COR-L47 (cell line): ENCODE data around the gene PLPP6.
"Not testable (repeated sequence)": the region's sequence is repeated elsewhere in the genome, so short reads cannot be mapped to it uniquely, and the experiment has no call there.

Experiments used
- DNase-seq: peaks from one replicate; lab custom pipeline; 2025; lab: John Stamatoyannopoulos, UW

PLPP6 gene

DNA sequence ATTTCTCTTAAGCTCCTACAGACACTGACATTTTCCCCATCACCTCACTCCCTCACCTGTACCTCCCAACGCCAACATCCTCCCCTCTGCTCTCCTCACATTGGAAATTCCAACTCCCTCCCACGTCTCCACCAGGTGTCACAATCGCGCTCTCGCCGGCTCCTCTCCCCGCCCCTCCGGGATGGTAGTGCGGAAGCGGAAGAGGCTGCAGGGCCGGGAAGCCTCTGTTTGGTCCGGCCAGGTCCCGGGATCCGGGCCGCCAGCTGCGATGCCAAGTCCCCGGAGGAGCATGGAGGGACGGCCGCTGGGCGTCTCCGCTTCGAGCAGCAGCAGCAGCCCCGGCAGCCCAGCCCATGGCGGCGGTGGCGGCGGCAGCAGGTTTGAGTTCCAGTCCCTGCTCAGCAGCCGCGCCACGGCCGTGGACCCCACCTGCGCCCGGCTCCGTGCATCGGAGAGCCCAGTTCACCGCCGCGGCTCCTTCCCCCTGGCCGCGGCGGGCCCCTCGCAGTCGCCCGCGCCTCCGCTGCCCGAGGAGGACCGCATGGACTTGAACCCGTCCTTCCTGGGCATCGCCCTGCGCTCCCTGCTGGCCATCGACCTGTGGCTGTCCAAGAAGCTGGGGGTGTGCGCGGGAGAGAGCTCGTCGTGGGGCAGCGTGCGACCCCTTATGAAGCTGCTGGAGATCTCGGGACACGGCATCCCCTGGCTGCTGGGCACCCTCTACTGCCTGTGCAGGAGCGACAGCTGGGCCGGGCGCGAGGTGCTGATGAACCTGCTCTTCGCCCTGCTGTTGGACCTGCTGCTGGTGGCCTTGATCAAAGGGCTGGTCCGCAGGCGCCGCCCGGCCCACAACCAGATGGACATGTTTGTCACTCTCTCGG is at the start of gene PLPP6:
PLPP6 (plus strand) TSS at position 187 of the 881 bp plus-strand sequence; CDS start at position 269, 82 bp downstream.
- DNase-seq: peak; percentile 91

DNA sequence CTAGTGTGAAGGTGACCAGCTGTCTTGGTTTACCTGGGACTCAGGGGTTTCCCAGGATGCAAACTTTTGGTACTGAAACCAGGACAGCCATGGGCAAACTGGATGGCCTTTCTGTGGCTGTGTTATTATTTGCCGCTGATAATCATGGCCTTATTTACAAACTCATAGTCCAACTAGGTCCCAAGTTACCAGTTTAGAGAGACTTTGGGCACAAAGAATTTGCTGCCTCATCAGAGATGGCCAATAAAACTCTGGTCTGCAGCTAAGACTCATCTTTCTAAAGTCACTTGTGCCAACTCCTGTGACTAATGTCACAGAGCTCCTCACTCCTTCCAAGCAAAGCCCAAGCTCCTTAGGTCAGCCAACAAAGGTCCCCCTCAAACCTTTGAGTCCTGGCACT is 47.5 kb upstream of the PLPP6 start:
- DNase-seq: no peak

DNA sequence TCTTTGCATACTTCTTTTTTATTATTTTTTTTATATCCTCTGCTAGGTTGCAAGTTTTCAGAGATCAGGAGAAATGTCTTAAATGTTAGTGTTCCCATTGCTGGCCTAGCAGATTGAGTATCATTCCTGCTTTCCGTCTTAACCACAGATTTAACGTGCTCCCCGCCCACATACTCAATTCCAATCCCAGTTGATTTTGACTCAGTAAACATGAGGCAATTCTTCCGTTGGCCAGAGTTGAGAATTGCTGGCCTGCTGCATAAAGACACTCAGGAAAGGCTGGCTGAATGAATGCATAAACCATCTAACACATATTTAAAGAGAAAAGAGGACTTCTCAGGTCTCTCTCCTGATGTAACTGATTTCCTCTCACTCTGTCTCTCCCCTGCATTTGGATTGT is 46.8 kb upstream of the PLPP6 start:
- no peak for DNase-seq

DNA sequence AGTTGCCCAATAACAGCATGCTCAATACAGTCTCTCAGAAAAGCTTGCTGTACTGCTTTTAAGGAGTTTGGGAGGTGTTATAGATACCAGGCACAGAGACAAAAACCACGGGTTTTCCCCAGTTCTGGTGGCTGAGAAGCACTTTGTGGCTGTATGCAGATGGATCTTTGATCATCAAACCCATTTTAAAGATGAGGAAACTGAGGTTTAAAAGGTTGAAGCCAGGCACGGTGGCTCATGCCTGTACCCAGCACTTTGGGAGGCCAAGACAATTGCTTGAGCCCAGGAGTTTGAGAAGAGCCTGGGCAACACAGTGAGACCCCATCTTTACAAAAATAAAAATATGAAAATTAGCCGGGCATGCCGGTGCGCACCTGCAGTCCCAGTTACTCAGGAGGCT is 46.3 kb upstream of the PLPP6 start:
- DNase-seq: no peak

DNA sequence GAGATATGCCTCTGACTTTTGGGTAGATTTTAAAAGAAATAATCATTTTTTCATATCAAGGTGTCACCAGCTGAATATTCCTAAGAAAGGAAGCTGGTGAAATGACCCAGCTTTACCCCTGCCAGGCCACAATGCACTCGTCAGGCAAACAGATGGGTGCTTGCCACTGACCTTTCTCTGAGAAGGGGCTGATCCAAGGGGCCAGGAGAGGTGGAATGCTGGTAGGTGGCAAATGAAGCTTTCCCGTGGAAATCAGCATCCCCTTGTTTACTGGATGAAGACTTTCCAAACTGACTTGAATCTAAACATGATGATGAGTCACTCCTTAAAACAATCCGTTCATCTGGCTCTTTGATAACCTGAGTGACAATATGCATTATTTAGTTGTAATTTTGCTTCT is 44.3 kb upstream of the PLPP6 start:
- no peak for DNase-seq

DNA sequence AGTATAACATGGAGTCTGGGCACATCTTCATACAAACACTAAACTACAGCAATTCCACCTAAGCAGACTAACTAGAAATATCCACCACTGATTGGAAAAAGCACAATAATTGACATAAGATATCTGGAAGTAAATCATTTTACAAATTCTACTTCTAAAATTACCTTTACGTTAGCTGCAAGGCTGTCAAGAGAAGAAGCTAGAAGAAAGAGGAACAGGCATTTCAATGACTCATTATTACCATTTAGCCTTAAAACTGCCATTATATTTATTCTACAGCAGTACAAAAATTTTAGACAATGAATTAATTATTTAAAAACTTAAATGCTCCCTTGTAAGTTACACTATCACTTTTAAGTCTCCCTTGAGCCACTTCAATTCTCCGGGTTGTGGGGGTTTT is 43.4 kb upstream of the PLPP6 start:
- no peak for DNase-seq

DNA sequence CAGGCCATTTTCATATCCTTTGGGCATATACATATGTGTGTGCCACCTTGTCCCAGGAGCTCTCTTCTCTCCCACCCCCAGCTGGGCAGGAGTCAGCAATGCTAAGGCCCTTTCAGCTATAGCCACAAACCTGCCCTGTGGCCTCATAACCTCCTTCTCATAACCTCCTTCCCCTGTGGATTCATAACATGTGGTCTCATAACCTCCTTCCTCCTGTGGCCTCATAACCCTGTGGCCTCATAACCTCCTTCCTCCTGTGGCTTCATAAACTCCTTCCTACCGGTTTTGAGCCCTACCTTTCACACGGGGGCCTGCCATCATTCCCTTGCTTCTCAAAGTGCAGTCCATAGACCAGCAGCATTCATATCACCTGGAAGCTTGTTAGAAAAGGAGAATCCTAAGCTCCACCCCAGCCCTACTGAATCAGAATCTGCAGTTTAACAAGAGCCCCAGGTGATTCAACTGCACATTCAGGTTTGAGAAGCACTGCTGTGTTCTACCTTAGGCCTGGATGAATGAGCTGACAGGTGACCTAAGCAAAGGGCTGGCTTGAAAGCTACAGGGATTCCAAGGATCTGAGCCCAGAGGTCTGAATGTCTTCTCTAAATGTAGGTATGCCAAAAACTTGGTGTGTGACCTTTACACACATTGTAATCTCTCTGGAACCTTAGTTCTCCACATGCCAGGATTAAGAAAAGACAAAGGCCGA is 41.9 kb upstream of the PLPP6 start:
- DNase-seq: no peak

DNA sequence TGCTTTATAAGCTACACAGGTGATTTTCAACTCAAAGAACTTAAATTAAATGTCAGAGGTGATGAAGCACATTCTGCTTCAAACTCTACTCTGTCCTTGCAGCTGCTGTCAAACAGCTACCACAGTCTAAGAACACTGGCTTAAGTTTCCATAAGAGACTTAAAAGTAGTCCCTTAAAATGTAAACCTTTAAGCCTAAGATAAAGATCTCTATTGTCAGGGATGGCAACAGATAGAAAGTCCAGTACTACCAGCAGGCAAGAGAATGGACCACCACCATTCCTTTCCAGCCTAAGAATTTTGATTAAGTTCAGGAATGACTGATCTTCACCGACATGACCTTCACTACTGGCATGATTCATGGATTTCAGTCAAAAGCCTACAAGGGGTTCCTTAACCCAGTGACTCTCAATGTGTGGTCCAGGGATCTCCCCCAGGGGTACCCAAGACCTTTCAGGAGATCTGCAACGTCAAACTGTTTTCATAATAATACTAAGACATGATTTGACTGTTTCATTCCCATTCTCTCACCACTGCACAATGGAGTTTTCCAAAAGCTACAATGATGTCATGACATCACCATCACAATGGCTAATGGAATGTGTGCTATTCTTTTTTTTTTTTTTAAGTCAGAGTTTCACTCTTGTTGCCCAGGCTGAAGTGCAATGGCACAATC is 41.1 kb upstream of the PLPP6 start:
- no peak for DNase-seq

DNA sequence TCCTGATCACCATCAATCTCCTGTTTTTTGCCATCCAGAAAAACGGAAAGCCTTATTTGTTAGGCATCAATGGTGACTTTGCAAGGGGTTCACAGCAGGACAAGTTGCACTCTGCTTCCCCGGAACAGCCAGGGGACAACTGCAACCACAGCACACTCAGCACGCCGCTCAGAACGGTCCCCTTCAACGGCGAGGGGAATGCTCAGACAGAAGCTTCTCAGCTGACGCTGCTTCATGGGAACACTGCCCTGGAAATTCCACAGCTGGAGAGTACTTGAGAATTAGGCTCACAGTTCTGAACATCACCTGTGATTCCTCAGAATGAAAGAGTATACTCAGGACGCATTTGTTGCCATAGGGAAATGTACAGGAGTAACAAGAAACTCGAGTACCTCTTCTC is 40.1 kb upstream of the PLPP6 start:
- no peak for DNase-seq

DNA sequence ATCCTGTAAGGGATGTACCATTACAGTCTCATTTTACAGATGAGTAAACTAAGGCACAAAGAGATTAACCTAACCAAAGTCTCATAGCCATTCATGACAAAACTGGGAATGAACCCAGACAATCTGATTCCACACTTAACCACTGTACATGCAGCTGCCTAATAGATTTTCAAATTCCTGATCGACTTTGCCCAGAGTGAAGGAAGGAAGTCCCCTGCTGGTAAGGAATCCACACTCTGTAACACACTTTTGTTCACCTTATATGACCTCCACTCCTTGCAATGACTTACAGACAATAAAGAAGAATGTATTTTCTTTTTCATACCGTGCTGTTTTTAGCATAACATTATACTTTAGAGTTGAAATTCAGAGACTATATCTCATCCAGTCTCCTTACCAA is 31.3 kb upstream of the PLPP6 start:
- DNase-seq: no peak

DNA sequence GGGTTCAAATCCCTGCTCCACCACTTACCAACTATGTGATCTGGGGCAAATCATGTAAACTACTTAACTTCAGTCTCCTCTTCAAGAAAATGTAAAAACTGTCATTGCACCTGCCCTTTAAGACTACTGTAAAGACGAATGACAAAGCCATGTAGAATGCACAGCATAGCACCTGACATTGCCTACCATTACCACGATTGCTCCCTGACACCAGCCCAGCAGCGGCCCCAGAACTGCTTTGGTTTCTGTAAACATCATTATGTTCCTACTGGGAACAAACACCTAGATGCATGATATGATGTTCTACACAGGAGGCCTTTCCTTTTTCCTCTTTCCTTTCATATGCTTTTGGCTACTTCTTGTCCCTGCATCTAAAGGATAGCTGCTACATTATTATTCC is 23.1 kb upstream of the PLPP6 start:
- DNase-seq: peak; percentile 56

DNA sequence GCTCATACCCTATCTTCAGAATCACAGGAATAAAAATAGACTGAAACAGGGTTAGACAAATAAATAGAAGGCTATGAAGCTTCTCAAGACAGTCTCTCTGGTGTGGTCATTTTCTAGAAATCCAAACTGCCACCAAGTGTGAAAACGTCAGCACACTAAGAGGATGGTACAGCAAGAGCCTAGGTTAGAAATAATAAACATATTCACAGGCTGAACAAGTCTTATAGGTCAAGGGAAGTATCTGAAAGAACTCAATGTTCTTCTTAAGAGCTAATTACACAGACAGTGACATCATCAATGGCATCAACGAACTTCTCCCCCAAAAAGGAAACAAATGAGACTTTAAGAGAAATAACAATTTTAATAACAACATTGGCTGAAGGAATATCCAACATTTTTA is 22.7 kb upstream of the PLPP6 start:
- no peak for DNase-seq

DNA sequence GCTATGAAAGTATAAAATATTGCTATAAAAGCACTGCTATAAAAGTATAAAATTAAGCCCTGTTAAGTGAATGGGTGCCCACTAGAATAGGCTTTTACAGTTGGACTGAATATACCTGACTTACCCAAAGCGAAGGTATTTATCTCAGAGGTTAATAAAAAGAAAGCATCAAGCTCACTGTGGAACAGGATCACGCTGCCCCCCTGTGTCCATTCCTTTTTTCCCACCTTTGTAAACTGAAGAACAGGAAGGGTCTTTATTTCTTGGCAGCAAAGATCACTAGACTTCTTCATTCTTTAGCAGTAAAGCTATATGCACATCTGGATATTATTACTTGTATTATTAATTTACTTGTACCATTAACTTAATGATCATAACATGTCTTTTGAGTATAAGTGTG is 22.1 kb upstream of the PLPP6 start:
- peak; percentile 29 for DNase-seq

DNA sequence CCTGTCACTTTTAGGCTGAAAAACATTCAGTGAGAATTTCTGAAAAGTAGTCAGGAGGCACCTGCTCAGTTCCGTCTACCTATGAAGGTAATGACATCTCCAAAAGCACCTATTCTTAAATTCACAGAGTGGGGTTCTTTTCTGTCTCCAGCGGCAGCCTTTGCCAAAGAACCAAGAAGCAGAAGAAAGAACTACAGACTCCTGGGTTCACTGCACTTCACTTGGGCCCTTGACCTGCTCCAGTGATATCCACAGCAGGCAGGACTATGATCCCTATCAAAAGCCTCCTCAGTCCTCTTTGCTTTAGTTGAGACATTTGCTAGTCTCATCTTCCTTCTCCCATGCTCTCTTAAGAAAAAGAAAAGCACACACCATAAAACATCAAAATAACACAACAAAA is 19.7 kb upstream of the PLPP6 start:
- no peak for DNase-seq

DNA sequence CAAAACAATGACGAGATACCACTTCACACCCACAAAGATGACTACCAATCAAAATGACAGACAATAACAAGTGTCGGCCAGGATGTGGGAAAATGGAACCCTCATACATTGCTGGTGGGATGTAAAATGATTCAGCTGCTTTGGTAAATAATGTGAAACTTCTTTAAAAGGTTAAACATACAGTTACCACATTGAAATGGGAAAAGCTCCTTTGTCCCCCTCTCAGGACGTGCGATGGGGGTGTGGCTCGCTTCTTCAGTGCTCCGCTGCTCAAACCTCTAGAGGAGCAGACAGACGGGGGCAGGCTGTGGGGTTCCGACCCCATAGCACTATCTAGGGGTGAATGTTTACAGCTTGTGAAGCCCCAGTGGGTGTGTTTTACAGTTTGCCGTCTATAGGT is 8.0 kb upstream of the PLPP6 start:
- no peak for DNase-seq

DNA sequence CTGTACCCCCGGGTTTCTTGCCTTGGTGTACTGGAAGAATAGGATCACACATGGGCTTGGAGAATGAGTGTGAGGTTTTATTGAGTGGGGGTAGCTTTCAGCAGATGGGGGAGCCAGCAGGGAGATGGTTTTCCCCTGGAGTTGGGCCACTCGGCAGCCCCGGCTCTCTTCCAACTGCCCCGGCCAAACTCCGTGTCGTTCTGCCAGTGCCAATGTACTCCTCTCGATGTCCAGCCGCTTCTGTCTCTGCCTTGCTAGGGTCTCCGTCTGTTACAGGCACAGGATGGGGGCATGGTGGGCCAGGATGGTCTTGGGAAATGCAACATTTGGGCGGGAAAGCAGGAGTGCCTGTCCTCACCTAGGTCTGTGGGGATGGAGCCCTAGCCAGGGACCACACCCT is 7.6 kb upstream of the PLPP6 start:
- no peak for DNase-seq

DNA sequence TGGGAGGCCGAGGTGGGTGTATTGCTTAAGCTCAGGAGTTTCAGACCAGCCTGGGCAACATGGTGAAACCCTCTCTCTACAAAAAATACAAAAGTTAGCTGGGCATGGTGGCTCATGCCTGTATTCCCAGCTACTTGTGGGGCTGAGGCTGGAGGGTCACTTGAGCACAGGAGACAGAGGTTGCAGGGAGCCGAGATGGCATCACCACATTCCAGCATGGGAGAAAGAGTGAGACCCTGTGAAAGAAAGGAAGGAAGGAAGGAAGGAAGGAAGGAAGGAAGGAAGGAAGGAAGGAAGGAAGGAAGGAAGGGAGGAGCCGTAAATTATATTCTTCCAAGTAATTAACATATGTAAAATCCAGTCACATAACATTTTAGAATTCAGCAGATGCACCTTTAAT is 5.9 kb upstream of the PLPP6 start:
- DNase-seq: not testable (repeated sequence)

DNA sequence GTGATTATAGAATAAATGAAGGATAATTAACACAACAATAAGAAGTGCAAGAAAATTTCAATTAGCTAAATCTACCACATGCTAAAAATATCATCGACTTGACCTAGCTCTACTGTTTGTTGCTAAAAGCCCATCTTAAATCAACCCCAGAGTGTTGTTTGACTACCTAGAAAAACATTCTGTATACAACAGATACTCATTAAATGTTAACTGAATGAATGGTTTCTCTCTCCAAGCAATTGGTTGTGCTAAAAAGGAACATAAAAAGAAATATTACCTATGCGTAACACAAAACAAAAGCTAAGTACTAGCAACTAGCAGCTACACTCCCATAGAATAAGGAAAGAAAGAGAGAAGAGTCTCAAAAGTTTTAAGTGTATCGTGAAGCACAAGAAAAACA is 5.5 kb upstream of the PLPP6 start:
- DNase-seq: no peak

DNA sequence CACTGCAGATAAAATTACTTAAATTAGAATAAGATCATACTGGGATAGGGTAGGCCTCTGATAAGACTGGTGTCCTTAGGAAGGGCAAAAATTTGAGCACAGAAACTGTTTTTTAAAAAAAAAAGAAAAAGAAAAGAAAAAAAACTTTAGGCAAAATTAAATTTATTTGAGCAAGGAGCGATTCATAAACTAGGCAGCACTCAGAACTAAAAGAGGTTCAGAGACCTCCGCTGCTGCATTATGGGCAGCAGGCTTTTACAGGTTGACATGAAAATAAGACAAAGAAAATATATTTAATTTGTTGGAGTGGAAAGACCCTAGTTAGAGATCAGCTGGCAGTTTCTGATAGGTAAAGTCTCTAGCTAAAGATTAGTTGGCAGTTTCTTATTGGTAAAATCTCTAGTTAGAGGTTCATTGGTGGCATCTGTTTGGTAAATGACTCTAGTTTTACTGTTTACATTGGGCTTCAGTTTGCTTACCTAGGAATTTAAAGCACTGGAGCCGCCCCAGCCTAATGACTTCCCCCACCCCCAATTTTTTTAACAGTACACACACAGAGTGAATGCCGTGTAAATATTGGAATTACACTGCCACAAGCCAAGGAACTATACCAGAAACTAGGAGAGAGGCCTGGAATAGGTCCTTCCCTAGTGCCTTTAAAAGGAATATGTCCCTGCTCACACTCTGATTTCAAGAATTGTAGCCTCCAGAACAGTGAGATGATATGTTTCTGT is 4.5 kb upstream of the PLPP6 start:
- DNase-seq: peak; percentile 26

DNA sequence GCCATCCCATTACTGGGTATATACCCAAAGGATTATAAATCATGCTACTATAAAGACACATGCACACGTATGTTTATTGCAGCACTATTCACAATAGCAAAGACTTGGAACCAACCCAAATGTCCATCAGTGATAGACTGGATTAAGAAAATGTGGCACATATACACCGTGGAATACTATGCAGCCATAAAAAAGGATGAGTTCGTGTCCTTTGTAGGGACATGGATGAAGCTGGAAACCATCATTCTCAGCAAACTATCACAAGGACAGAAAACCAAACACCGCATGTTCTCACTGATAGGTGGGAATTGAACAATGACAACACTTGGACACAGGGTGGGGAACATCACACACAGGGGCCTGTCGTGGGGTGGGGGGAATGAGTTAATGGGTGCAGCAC is 1.4 kb upstream of the PLPP6 start:
- DNase-seq: not testable (repeated sequence)

DNA sequence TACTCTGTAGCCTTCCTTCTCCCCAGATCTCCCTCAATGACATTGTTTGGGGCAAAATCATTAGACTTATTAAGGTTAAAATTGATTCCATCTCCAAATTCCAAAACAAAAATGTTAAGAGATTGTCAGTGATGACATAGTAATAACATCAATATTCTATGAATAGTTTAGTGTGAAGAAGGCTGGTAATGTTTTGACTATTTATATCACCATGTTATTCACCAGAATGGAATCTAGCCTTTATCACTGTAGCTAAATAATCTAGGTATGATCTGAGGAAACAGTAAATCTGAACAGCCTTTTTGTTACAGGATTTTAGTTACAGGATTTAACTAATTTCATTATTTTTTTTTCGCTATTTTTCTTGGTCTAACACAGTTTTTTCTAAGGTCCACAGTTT is 929 bp upstream of the PLPP6 start:
- no peak for DNase-seq

DNA sequence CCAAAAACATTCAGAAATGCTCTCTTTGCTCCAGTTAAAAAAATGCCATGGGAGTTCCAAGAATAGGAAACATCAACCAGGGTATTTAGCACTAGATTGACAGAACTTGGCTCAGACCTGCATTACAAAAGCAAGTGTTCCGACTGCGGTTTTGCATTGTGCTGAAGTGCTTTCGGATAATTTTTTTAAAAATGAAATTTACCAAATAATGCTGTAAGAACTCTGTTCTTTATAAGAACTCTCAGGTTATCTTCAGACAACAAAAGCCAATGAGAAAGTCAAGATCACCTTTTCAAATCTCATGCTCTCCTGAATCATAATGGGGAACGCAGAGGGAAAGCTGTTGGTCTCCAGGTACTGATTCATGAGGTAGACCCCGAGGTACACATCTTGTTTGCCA is 483 bp upstream of the PLPP6 start:
- no peak for DNase-seq
